HG03196 (cell line): ENCODE data around the gene AFG3L2.
"Not testable (repeated sequence)": the region's sequence is repeated elsewhere in the genome, so short reads cannot be mapped to it uniquely, and the experiment has no call there.

Experiments
- ATAC-seq: cut with Tn5 transposase; IDR thresholded peaks from one replicate; pipeline ENCODE4 v1.9.1; 2021; ENCODE audit not compliant: unreplicated experiment

Gene AFG3L2

GRCh38 chr18:12376754-12377555, at the start of gene AFG3L2:
Gene AFG3L2, minus strand, starts transcription at chr18:12377227. Its CDS starts 145 bp downstream, at chr18:12377082.
- ATAC-seq, result peak; percentile 92

GRCh38 chr18:12424252-12424651, 47.2 kb upstream of the AFG3L2 start:
- no peak for ATAC-seq

- no peak for ATAC-seq
These were observed 46.8 kb upstream of the AFG3L2 start for GRCh38 chr18:12423820-12424219.

GRCh38 chr18:12423393-12423792, 46.4 kb upstream of the AFG3L2 start:
- no peak for ATAC-seq

GRCh38 chr18:12422936-12423335, 45.9 kb upstream of the AFG3L2 start:
- no peak for ATAC-seq

- no peak for ATAC-seq
These were observed 44.7 kb upstream of the AFG3L2 start for GRCh38 chr18:12421732-12422131.

- ATAC-seq, result no peak
These were observed 43.9 kb upstream of the AFG3L2 start for GRCh38 chr18:12420821-12421421.

GRCh38 chr18:12417687-12418086, 40.7 kb upstream of the AFG3L2 start:
- no peak for ATAC-seq

GRCh38 chr18:12416098-12416729, 39.2 kb upstream of the AFG3L2 start:
- ATAC-seq, result no peak

GRCh38 chr18:12411456-12411855, 34.4 kb upstream of the AFG3L2 start:
- ATAC-seq, result no peak

GRCh38 chr18:12410747-12411146, 33.7 kb upstream of the AFG3L2 start:
- not testable (repeated sequence) for ATAC-seq

GRCh38 chr18:12410081-12410481, 33.1 kb upstream of the AFG3L2 start:
- ATAC-seq, result no peak

GRCh38 chr18:12409469-12409868, 32.4 kb upstream of the AFG3L2 start:
- no peak for ATAC-seq

GRCh38 chr18:12408247-12408869, 31.3 kb upstream of the AFG3L2 start:
- peak; percentile 7 for ATAC-seq

GRCh38 chr18:12406371-12407111, 29.5 kb upstream of the AFG3L2 start:
- no peak for ATAC-seq

GRCh38 chr18:12405066-12405465, 28.0 kb upstream of the AFG3L2 start:
- no peak for ATAC-seq

GRCh38 chr18:12403601-12404506, 26.8 kb upstream of the AFG3L2 start:
- no peak for ATAC-seq

- no peak for ATAC-seq
These were observed 24.9 kb upstream of the AFG3L2 start for GRCh38 chr18:12401881-12402280.

GRCh38 chr18:12399231-12399630, 22.2 kb upstream of the AFG3L2 start:
- ATAC-seq, result no peak

- no peak for ATAC-seq
These were observed 21.6 kb upstream of the AFG3L2 start for GRCh38 chr18:12398625-12399024.
